HCT116 (cell line): ENCODE results near the gene CDIP1.

Source experiments
- EZH2 ChIP-seq: fragments of 200-600 bp; sonication (generic); IDR thresholded peaks from 2 replicates; pipeline ENCODE4 v1.6.1; 2017; ENCODE audit warnings: antibody characterized with exemption, mixed run types
- YY1 ChIP-seq: IDR thresholded peaks from 2 replicates; pipeline ENCODE4 v1.6.1; 2011; ENCODE audit warnings: low read length, low read depth, moderate library complexity, mild to moderate bottlenecking; ENCODE audit not compliant: insufficient replicate concordance; ENCODE audit errors: extremely low read depth
- TF ChIP-seq, protein P1 (sequence below), 3 experiments: fragments of 200-600 bp in 1 of 3; sonication (generic) in 1 of 3; IDR thresholded peaks in 2 of 3; conservative IDR thresholded peaks in 1 of 3; 2 replicates each; pipeline ENCODE4 v1.5.1; 2012 to 2017; ENCODE audit warnings: low read depth in 2 of 3, low read length in 2 of 3, antibody characterized with exemption in 1 of 3, borderline replicate concordance in 1 of 3, control low read depth in 1 of 3, mild to moderate bottlenecking in 1 of 3, mixed read lengths in 1 of 3, mixed run types in 1 of 3, moderate library complexity in 1 of 3; ENCODE audit not compliant: insufficient read depth in 1 of 3

- TF ChIP-seq YY1 (no peak), EZH2 (no peak)
- TF ChIP-seq, protein P1, sequence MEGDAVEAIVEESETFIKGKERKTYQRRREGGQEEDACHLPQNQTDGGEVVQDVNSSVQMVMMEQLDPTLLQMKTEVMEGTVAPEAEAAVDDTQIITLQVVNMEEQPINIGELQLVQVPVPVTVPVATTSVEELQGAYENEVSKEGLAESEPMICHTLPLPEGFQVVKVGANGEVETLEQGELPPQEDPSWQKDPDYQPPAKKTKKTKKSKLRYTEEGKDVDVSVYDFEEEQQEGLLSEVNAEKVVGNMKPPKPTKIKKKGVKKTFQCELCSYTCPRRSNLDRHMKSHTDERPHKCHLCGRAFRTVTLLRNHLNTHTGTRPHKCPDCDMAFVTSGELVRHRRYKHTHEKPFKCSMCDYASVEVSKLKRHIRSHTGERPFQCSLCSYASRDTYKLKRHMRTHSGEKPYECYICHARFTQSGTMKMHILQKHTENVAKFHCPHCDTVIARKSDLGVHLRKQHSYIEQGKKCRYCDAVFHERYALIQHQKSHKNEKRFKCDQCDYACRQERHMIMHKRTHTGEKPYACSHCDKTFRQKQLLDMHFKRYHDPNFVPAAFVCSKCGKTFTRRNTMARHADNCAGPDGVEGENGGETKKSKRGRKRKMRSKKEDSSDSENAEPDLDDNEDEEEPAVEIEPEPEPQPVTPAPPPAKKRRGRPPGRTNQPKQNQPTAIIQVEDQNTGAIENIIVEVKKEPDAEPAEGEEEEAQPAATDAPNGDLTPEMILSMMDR (IDR thresholded peaks at IDR 0.05 in 2 of 3, conservative IDR thresholded peaks at IDR 0.05 in 1 of 3; ENCODE audit: borderline replicate concordance in 1 of 3, insufficient read depth in 1 of 3, low read depth in 2 of 3, low read length in 2 of 3): peak in 1 of 3 experiments; percentile 12; a peak in 1 of 6 replicates
Observed at GRCh38 chr16:4477966-4478365, 60.6 kb downstream of the CDIP1 start.
